Neuronal stem cell (in vitro differentiated cells): Measurements from ENCODE around the gene CASTOR1.

Experiments used
- DNase-seq: peaks from one replicate; pipeline ENCODE4 v3.0.0-alpha.2; 2013; ENCODE audit warnings: low spot score
- H2AFZ ChIP-seq: one replicate; pipeline ENCODE4 v1.6.1; 2013; ENCODE audit warnings: mild to moderate bottlenecking, low read length, inconsistent platforms
- H2AK5ac ChIP-seq: 2 replicates; pipeline ENCODE4 v1.6.1; 2013; ENCODE audit warnings: low read depth, mild to moderate bottlenecking, inconsistent platforms, low read length, moderate library complexity, mixed read lengths
- H2BK120ac ChIP-seq: 2 replicates; pipeline ENCODE4 v1.6.1; 2013; ENCODE audit warnings: low read depth, mild to moderate bottlenecking, inconsistent platforms, low read length, moderate library complexity, mixed read lengths
- H2BK12ac ChIP-seq: one replicate; pipeline ENCODE4 v1.6.1; 2013; ENCODE audit warnings: low read length, inconsistent platforms
- H2BK15ac ChIP-seq: 2 replicates; pipeline ENCODE4 v1.6.1; 2013; ENCODE audit warnings: mild to moderate bottlenecking, low read length, inconsistent platforms, mixed read lengths
- H2BK5ac ChIP-seq: one replicate; pipeline ENCODE4 v1.6.1; 2013; ENCODE audit warnings: inconsistent platforms, mild to moderate bottlenecking, low read length, moderate library complexity
- H3K14ac ChIP-seq: one replicate; pipeline ENCODE4 v1.6.1; 2013; ENCODE audit warnings: low read length, inconsistent platforms
- H3K18ac ChIP-seq: 2 replicates; pipeline ENCODE4 v1.6.1; 2013; ENCODE audit warnings: low read length, inconsistent platforms
- H3K23ac ChIP-seq: 2 replicates; pipeline ENCODE4 v1.6.1; 2013; ENCODE audit warnings: low read depth, mild to moderate bottlenecking, mixed read lengths, low read length, inconsistent platforms; ENCODE audit not compliant: poor library complexity
- H3K27ac ChIP-seq: replicated peaks from 3 replicates; pipeline ENCODE4 v1.5.1; 2013; ENCODE audit warnings: low read length, inconsistent platforms
- H3K27me3 ChIP-seq, 3 experiments: 2 replicates each; pipeline ENCODE4 v1.6.1; 2013; ENCODE audit warnings: low read length in 3 of 3, mild to moderate bottlenecking in 2 of 3, inconsistent platforms in 1 of 3, low read depth in 1 of 3, mixed read lengths in 1 of 3, moderate library complexity in 1 of 3; ENCODE audit not compliant: control insufficient read depth in 3 of 3, insufficient read depth in 3 of 3
- H3K36me3 ChIP-seq, 2 donors: replicated peaks in 1 of 2; 2 replicates each; pipeline ENCODE4 v1.6.1; 2013; ENCODE audit warnings: low read length in 2 of 2; ENCODE audit not compliant: control insufficient read depth in 2 of 2, insufficient read depth in 2 of 2
- H3K4ac ChIP-seq: 2 replicates; pipeline ENCODE4 v1.6.1; 2013; ENCODE audit warnings: inconsistent platforms, mild to moderate bottlenecking, low read length, moderate library complexity
- H3K4me1 ChIP-seq, 2 donors: 1 replicate in 1 of 2; 2 replicates in 1 of 2; pipeline ENCODE4 v1.6.1; 2013; ENCODE audit warnings: low read length in 2 of 2, low read depth in 1 of 2; ENCODE audit not compliant: control insufficient read depth in 2 of 2, insufficient read depth in 1 of 2
- H3K4me2 ChIP-seq: one replicate; pipeline ENCODE4 v1.6.1; 2013; ENCODE audit warnings: mild to moderate bottlenecking, low read length, inconsistent platforms; ENCODE audit not compliant: insufficient read depth, poor library complexity, severe bottlenecking
- H3K4me3 ChIP-seq, 2 donors: 2 replicates each; pipeline ENCODE4 v1.5.1; 2013; ENCODE audit warnings: low read length in 2 of 2, mild to moderate bottlenecking in 2 of 2, inconsistent platforms in 1 of 2, moderate library complexity in 1 of 2
- H3K79me1 ChIP-seq: one replicate; pipeline ENCODE4 v1.6.1; 2013; ENCODE audit warnings: low read depth, mild to moderate bottlenecking, inconsistent platforms, low read length, moderate library complexity
- H3K9ac ChIP-seq: one replicate; pipeline ENCODE4 v1.6.1; 2013; ENCODE audit warnings: mild to moderate bottlenecking, low read depth, low read length, inconsistent platforms; ENCODE audit not compliant: poor library complexity
- H3K9me3 ChIP-seq, 2 donors: replicated peaks in 1 of 2; 2 replicates each; pipeline versions ENCODE3 to v1.6.1; 2013; ENCODE audit warnings: low read length in 2 of 2, mild to moderate bottlenecking in 2 of 2, inconsistent platforms in 1 of 2, low read depth in 1 of 2, mixed read lengths in 1 of 2, moderate library complexity in 1 of 2; ENCODE audit not compliant: control insufficient read depth in 2 of 2, insufficient read depth in 1 of 2
- H4K8ac ChIP-seq: one replicate; pipeline ENCODE4 v1.6.1; 2013; ENCODE audit warnings: low read depth, mild to moderate bottlenecking, inconsistent platforms, low read length, moderate library complexity
- H4K91ac ChIP-seq: one replicate; pipeline ENCODE4 v1.6.1; 2013; ENCODE audit warnings: low read length, low read depth, mild to moderate bottlenecking, inconsistent platforms; ENCODE audit not compliant: poor library complexity
- WGBS, 2 donors: extraction: QIAGEN DNeasy Blood & Tissue Kit; methylation state at CpG; one replicate each; pipeline ENCODE4 v1.1.7; 2013; ENCODE audit warnings: missing lambda C conversion rate in 2 of 2, mixed read lengths in 1 of 2; ENCODE audit not compliant: insufficient read length in 2 of 2, insufficient replicate concordance in 1 of 2; ENCODE audit errors: extremely low coverage in 2 of 2; 5-methylcytosine and 5-hydroxymethylcytosine counted together

Gene CASTOR1

DNA sequence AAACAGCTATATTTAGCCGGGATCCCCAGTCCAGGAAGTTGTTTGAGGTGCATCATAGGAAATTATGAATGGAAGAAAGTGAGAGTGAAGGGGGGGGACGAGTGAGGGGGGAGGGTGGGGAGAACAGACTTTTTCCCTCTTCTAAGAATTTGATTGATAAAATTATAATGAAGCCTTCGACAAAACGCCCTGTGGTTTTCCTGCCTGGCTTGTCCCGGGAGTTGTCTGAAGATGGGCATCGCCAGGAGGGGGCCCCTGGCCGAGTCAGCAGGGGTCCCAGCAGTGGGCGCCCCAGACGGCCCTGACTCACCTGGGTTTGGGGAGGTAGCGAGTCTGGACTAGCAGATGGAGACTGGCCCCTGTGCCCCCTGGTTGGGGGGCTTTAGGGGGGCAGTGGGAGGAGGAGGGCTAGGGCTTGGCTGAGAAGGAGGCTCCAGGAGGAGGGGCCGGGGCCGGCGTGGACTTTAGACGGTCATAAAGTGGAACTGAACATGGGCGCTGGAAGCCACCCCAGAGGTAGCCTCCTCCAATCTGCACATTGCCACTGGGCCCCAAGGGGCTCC, 42.4 kb downstream of the CASTOR1 start:
- no peak overlapping the region for H3K27ac ChIP-seq
- peaks cover 0 to 2% of the 10 kb centered on the region in 2 donors for H3K9me3 ChIP-seq
- no peak overlapping the region for H3K9ac ChIP-seq
- H3K14ac ChIP-seq, result no peak overlapping the region
- no peak overlapping the region for H4K91ac ChIP-seq
- peak overlapping the region; percentile 5 for H2BK15ac ChIP-seq
- H2AFZ ChIP-seq, result peak overlapping the region; percentile 97
- DNase-seq, result no peak
- peak overlapping the region; percentile 66 for H2BK120ac ChIP-seq
- H3K4me3 ChIP-seq, result peak overlapping the region; percentile 62 to 77
- H3K36me3 ChIP-seq, result peaks cover 3 to 13% of the 10 kb centered on the region in 2 donors
- H3K4me1 ChIP-seq, result peaks cover 17 to 29% of the 10 kb centered on the region in 2 donors
- H3K4ac ChIP-seq, result no peak overlapping the region
- H3K79me1 ChIP-seq, result peaks cover 2% of the 10 kb centered on the region
- peak overlapping the region; percentile 74 for H3K18ac ChIP-seq
- H2AK5ac ChIP-seq, result peak overlapping the region; percentile 93
- H3K27me3 ChIP-seq, result peaks cover 0 to 11% (median 0%) of the 10 kb centered on the region in 3 experiments
- H3K23ac ChIP-seq, result no peak overlapping the region
- H3K4me2 ChIP-seq, result no peak overlapping the region
- H2BK5ac ChIP-seq, result no peak overlapping the region
- WGBS, 2 donors, result no CpG with 5 or more reads among the region's 15 CpGs
- no peak overlapping the region for H4K8ac ChIP-seq
- H2BK12ac ChIP-seq, result no peak overlapping the region

DNA sequence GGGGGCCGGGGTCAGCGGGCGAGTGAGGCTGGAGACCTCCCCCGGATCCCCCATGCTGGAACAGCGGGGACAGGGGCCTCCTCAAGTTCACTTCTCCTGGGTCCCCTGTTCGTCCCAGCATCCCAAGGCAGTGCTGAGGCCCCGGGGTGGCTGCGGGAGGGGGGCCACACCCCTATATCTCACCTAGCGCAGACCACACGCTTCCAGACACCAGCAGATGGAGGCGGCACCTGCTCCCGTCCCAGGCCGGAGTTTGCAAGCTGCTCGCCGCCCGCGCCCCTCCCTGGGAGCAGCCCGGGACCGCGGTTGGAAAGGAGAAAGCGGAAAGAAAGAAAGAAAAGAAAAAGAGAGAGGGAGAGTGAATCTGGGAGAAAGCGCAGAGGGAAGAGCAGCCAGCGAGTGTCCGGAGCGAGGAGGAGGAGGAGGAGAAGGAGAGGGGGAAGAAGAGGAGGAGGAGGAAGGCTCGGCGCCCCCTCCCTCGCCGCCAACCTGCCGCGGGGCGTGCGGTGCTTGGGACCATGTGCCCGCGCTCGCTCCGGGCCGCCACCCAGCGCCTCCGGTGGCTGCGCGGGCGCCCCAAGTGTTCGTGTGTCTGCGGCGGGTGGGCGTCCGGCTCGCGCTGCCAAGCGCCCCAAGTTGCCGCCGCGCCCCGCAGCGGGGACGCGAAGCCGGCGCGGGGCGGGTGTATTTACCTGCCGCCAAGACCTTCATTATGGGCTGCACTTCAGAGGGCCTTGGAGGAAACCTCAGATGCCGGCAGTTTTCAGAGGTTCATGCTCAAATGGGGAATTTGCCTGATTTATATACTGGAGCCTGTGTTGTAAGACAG, 43.1 kb downstream of the CASTOR1 start, which contains the start of gene LIF:
Gene LIF, minus strand, starts transcription at position 775 of the 829 bp plus-strand sequence. Its CDS starts 64 bp downstream, at position 711.
- H3K23ac ChIP-seq, result peak within 1 kb of the TSS; percentile 80
- H4K8ac ChIP-seq, result peak within 1 kb of the TSS; percentile 17
- H2BK120ac ChIP-seq, result peak within 1 kb of the TSS; percentile 100
- H3K9ac ChIP-seq, result peak within 1 kb of the TSS; percentile 90
- peak within 1 kb of the TSS; percentile 93 for H2AK5ac ChIP-seq
- H2BK12ac ChIP-seq, result peak within 1 kb of the TSS; percentile 25
- peaks cover 20 to 28% of the 10 kb centered on the region in 2 donors for H3K4me1 ChIP-seq
- DNase-seq, result no peak
- H2BK15ac ChIP-seq, result peak within 1 kb of the TSS; percentile 89
- WGBS, 2 donors, result no CpG with 5 or more reads among the region's 64 CpGs
- peaks cover 0 to 2% of the 10 kb centered on the region in 2 donors for H3K9me3 ChIP-seq
- H3K4me2 ChIP-seq, result peak within 1 kb of the TSS; percentile 97
- H2AFZ ChIP-seq, result peak within 1 kb of the TSS; percentile 97
- H4K91ac ChIP-seq, result no peak within 1 kb of the TSS
- H3K4me3 ChIP-seq, result peak within 1 kb of the TSS; percentile 62 to 77
- H2BK5ac ChIP-seq, result peak within 1 kb of the TSS; percentile 82
- peak within 1 kb of the TSS; percentile 96 for H3K18ac ChIP-seq
- peaks cover 2% of the 10 kb centered on the region for H3K79me1 ChIP-seq
- H3K36me3 ChIP-seq, result peaks cover 3 to 13% of the 10 kb centered on the region in 2 donors
- H3K4ac ChIP-seq, result no peak within 1 kb of the TSS
- H3K27ac ChIP-seq, result no peak within 1 kb of the TSS
- H3K27me3 ChIP-seq, result peaks cover 0 to 11% (median 0%) of the 10 kb centered on the region in 3 experiments
- H3K14ac ChIP-seq, result peak within 1 kb of the TSS; percentile 38

DNA sequence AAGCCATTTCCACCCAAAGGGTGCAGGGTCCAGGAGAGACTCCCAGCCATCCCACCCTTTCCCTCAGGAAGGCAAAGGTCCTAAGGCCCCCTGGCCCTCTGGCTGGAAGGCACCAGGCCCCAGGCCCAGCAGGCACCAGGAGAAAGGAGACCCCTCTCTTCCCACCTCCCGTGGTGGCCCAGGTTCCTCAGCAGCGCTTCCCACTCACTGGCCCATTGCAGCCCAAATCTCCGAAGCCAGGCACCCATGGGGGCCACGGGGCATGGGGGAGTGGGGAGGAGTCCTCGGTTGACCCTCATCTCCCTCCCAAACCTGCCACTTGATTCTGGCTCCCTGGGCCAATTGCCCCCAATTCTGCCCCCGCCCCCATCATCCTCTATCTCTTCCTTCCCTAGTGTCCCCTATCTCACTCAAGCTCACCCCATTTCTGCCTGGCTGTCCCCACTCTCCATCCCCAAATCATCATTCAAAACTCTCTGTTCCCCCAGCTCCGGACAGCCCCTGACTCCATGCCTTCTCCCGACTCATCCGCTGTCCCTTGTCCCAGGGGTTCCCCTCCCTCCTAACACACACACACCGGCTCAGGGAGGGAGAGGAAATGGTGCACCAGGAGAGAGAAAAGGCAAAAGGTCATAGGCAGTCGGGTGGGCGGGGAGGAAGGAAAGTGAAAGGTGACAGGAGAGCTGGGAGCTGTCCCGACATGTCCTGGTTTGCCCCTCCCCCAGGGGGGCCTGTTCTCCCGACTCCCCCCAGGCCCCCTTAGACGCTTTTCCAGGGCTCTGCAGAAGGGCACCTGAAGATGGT, 43.9 kb downstream of the CASTOR1 start:
- peaks cover 2% of the 10 kb centered on the region for H3K79me1 ChIP-seq
- peaks cover 0 to 11% (median 0%) of the 10 kb centered on the region in 3 experiments for H3K27me3 ChIP-seq
- peaks cover 3 to 13% of the 10 kb centered on the region in 2 donors for H3K36me3 ChIP-seq
- H2AK5ac ChIP-seq, result peak overlapping the region; percentile 73
- H4K91ac ChIP-seq, result no peak overlapping the region
- H3K9ac ChIP-seq, result no peak overlapping the region
- H2BK12ac ChIP-seq, result peak overlapping the region; percentile 25
- peaks cover 0 to 2% of the 10 kb centered on the region in 2 donors for H3K9me3 ChIP-seq
- peak overlapping the region; percentile 62 to 77 for H3K4me3 ChIP-seq
- H3K4me2 ChIP-seq, result peak overlapping the region; percentile 97
- no peak overlapping the region for H4K8ac ChIP-seq
- peak overlapping the region; percentile 89 for H2BK15ac ChIP-seq
- peak overlapping the region; percentile 97 for H2AFZ ChIP-seq
- no peak overlapping the region for H3K4ac ChIP-seq
- H3K23ac ChIP-seq, result no peak overlapping the region
- no peak overlapping the region for H3K14ac ChIP-seq
- peak overlapping the region; percentile 82 for H2BK5ac ChIP-seq
- DNase-seq, result no peak
- peak overlapping the region; percentile 100 for H2BK120ac ChIP-seq
- H3K27ac ChIP-seq, result no peak overlapping the region
- peak overlapping the region; percentile 96 for H3K18ac ChIP-seq
- WGBS, 2 donors, result no CpG with 5 or more reads among the region's 15 CpGs
- peaks cover 20 to 28% of the 10 kb centered on the region in 2 donors for H3K4me1 ChIP-seq
